Nephron progenitor cell (in vitro differentiated cells): Measurements from ENCODE around the gene LARP4B.
A peak's percentile ranks its signal among the peaks of the same experiment; 100 is the strongest.

ENCODE experiments used
- DNase-seq: peaks from one replicate; pipeline ENCODE4 v3.0.0; 2021
- H3K27ac Mint-ChIP-seq: 2 replicates; pipeline ENCODE4 v1.8.0; 2021; ENCODE audit warnings: mild to moderate bottlenecking, moderate library complexity, mixed read lengths
- H3K27me3 Mint-ChIP-seq: 2 replicates; pipeline ENCODE4 v1.8.0; 2021; ENCODE audit warnings: mild to moderate bottlenecking, low read depth, mixed read lengths; ENCODE audit not compliant: poor library complexity
- H3K36me3 Mint-ChIP-seq: 2 replicates; pipeline ENCODE4 v1.8.0; 2021; ENCODE audit warnings: low read depth, mixed read lengths
- H3K4me1 Mint-ChIP-seq: 2 replicates; pipeline ENCODE4 v1.8.0; 2021; ENCODE audit warnings: mixed read lengths
- H3K4me3 Mint-ChIP-seq: 2 replicates; pipeline ENCODE4 v1.8.0; 2021; ENCODE audit warnings: mild to moderate bottlenecking, moderate library complexity, mixed read lengths
- H3K9me3 Mint-ChIP-seq: 2 replicates; pipeline ENCODE4 v1.8.0; 2021; ENCODE audit warnings: mild to moderate bottlenecking, moderate library complexity, mixed read lengths
- CTCF ChIP-seq: fragments of 200-600 bp; sonication (generic); IDR thresholded peaks from 2 replicates; pipeline ENCODE4 v1.5.0; 2021; ENCODE audit warnings: antibody characterized with exemption

Gene LARP4B

DNA sequence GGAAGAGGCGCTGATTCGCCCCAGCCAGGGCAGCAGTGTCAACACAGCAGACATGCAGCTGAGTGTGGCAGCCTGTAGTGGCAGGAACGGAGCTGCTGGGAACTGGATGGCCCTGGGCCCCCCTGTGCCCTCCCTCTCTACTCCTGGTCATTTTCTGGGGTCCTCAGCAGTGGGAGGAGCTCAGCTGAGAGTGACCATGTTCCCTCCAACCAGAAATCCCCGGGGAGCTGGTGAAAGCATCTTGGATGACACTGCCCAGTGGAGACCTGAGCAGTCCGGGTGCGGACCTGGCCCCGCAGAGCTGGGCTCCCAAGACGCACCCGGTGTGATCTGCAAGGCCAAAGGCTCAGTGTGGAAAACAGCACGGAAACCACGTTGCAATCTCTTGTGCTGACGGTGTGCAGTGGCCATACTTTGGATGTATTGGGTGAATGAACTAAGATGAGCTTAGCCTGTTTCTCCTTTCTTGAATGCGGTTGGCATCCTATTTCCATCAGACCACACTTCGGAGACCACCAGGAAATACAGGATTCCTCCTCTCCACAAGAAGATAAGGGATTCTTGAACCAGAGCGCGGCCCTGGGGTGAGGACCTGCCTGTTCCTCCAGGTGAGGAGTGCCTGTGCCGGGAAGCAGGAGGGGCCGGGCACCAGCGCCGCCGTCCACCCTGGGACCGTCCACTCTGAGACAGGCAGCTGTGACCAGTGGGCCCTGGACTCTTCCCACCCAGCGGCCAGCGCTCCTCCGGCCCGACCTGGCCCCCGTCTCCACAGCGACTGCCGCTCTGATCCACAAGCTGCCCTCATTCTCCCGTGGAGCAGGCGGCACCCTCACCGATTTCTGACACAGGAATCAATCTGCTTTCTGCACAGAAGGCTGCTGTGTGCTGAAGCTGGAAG lies 148.5 kb downstream of the LARP4B start:
- H3K4me3 Mint-ChIP-seq = peak overlapping the region; percentile 47
- peaks cover 8% of the 10 kb centered on the region for H3K9me3 Mint-ChIP-seq
- H3K36me3 Mint-ChIP-seq = no peaks in the 10 kb centered on the region
- H3K27me3 Mint-ChIP-seq = peaks cover 32% of the 10 kb centered on the region
- H3K27ac Mint-ChIP-seq = no peak overlapping the region
- DNase-seq = no peak
- no peak for TF ChIP-seq CTCF
- peaks cover 24% of the 10 kb centered on the region for H3K4me1 Mint-ChIP-seq

GRCh38 chr10:780536-781524 lies 150.7 kb downstream of the LARP4B start:
- TF ChIP-seq CTCF = no peak
- Mint-ChIP-seq H3K4me3 (no peak overlapping the region), H3K9me3 (peaks cover 8% of the 10 kb centered on the region), H3K27me3 (peaks cover 29% of the 10 kb centered on the region), H3K27ac (no peak overlapping the region), H3K36me3 (no peaks in the 10 kb centered on the region), H3K4me1 (peaks cover 19% of the 10 kb centered on the region)
- no peak for DNase-seq

- Mint-ChIP-seq H3K4me3 (no peak overlapping the region), H3K9me3 (peaks cover 8% of the 10 kb centered on the region), H3K36me3 (no peaks in the 10 kb centered on the region), H3K27me3 (peaks cover 24% of the 10 kb centered on the region), H3K27ac (no peak overlapping the region), H3K4me1 (peaks cover 15% of the 10 kb centered on the region)
- no peak for TF ChIP-seq CTCF
- no peak for DNase-seq
These were observed 152.7 kb downstream of the LARP4B start for GRCh38 chr10:778626-779330.

- Mint-ChIP-seq H3K4me3 (no peak overlapping the region), H3K9me3 (peaks cover 8% of the 10 kb centered on the region), H3K27ac (no peak overlapping the region), H3K27me3 (peaks cover 23% of the 10 kb centered on the region), H3K4me1 (peaks cover 9% of the 10 kb centered on the region), H3K36me3 (no peaks in the 10 kb centered on the region)
- no peak for TF ChIP-seq CTCF
- DNase-seq = no peak
These were observed 153.5 kb downstream of the LARP4B start for GRCh38 chr10:777913-778479.

DNA sequence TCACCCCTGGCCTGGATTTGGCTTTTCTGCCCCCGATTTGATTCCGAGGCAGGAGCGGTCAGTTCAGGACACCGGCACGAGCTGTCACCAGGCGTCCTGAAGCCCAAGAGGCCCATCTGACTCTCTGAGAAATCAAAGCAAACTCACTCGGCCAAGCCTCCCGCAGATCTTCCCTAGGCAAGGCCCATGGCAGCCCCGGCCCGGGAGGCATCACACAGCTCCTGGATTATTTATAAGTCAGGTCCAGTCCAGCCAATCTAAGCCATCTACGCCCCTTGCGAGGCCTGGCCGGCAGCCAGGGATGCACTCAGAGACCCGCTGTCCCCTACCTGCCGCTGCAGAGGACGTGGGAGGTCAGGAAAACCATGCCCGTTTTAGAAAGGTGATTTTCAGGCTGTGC lies 154.7 kb downstream of the LARP4B start:
- H3K27ac Mint-ChIP-seq = no peak overlapping the region
- peaks cover 21% of the 10 kb centered on the region for H3K27me3 Mint-ChIP-seq
- no peak for TF ChIP-seq CTCF
- no peaks in the 10 kb centered on the region for H3K4me1 Mint-ChIP-seq
- no peak overlapping the region for H3K4me3 Mint-ChIP-seq
- DNase-seq = no peak
- no peaks in the 10 kb centered on the region for H3K36me3 Mint-ChIP-seq
- H3K9me3 Mint-ChIP-seq = peaks cover 8% of the 10 kb centered on the region
